Suprapubic skin (tissue), 4 donors: Measurements from ENCODE around the gene SLC35G3.

Experiments
- CTCF ChIP-seq, 2 donors: fragments of 200-600 bp in 1 of 2; fragments of 450-650 bp in 1 of 2; sonication (generic) in 1 of 2; IDR thresholded peaks; one replicate each; pipeline ENCODE4 v1.5.1; 2016 to 2019; ENCODE audit warnings: antibody characterized with exemption in 2 of 2, mild to moderate bottlenecking in 1 of 2, moderate library complexity in 1 of 2
- POLR2A ChIP-seq, 2 donors: fragments of 450-650 bp; IDR thresholded peaks; one replicate each; pipeline ENCODE4 v1.6.1; 2017; ENCODE audit warnings: antibody characterized with exemption in 2 of 2, mild to moderate bottlenecking in 2 of 2, moderate library complexity in 2 of 2
- POLR2AphosphoS5 ChIP-seq, 3 donors: sonication (generic); formaldehyde crosslinking; IDR thresholded peaks; one replicate each; pipeline ENCODE4 v1.6.1; 2017; ENCODE audit warnings: antibody characterized with exemption in 3 of 3

GRCh38 chr17:35239823-35240222, 45.6 kb upstream of the SLC35G3 start:
- no peak for TF ChIP-seq CTCF (IDR thresholded peaks at IDR 0.05)
- no peak for TF ChIP-seq POLR2AphosphoS5 (IDR thresholded peaks at IDR 0.05)
- no peak for TF ChIP-seq POLR2A (IDR thresholded peaks at IDR 0.05)
